HL-60 (cell line): Measurements from ENCODE around the gene STPG2.

ENCODE experiments used
- POLR2AphosphoS5 ChIP-seq: IDR thresholded peaks from 2 replicates; pipeline ENCODE4 v1.6.1; 2012; ENCODE audit warnings: low read depth
- TF ChIP-seq, protein P1 (sequence below): IDR thresholded peaks from one replicate; pipeline ENCODE4 v1.5.1; 2011; ENCODE audit warnings: low read length, control low read depth, inconsistent platforms; ENCODE audit not compliant: insufficient read depth

DNA sequence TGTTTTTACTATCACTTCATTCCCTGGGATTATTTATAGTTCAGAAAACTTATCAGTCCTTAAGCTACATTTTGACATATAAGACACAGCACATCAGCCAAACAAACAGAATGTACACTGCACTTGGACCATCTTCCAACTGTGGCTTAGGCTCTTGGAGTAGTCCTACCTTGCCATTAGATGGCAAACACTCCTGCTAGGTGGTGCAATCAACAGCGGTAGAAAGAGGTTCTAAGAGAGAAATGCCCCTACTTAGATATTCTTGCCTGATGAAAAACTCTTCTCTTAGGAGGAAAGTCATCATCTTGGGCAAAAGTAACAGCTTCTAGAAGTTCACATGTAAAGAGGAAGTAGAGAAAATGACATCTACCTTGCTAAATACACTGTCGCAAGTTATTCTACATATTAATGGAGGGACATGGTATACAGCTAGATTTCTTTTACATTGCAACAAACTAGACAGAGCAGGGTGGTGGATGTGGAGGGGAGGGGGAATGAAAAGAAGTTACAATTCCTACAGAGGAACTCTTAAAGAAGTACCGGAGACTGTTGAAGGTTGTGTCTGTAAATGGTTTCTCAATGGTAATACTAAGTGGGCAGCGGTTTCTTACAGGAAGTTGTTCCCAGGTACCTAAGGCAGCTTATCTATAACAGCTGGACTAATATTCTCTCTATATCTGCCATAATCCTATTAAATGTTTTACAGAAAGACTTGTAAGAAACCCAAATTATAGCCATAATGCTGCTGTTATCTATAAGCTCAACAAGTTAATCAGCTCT lies 8.1 kb upstream of the STPG2 start:
- TF ChIP-seq, protein P1, sequence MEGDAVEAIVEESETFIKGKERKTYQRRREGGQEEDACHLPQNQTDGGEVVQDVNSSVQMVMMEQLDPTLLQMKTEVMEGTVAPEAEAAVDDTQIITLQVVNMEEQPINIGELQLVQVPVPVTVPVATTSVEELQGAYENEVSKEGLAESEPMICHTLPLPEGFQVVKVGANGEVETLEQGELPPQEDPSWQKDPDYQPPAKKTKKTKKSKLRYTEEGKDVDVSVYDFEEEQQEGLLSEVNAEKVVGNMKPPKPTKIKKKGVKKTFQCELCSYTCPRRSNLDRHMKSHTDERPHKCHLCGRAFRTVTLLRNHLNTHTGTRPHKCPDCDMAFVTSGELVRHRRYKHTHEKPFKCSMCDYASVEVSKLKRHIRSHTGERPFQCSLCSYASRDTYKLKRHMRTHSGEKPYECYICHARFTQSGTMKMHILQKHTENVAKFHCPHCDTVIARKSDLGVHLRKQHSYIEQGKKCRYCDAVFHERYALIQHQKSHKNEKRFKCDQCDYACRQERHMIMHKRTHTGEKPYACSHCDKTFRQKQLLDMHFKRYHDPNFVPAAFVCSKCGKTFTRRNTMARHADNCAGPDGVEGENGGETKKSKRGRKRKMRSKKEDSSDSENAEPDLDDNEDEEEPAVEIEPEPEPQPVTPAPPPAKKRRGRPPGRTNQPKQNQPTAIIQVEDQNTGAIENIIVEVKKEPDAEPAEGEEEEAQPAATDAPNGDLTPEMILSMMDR, result no peak
- no peak for TF ChIP-seq POLR2AphosphoS5
